ENCODE data around the gene MYOZ1. TPM values are rescaled to one million over a fixed set of nuclear protein-coding genes. Genes with fewer than 3 reads are reported as not detected.

MYOZ1 gene
- total RNA-seq, 1 experiment from 2014 or later = 2.4 TPM

DNA sequence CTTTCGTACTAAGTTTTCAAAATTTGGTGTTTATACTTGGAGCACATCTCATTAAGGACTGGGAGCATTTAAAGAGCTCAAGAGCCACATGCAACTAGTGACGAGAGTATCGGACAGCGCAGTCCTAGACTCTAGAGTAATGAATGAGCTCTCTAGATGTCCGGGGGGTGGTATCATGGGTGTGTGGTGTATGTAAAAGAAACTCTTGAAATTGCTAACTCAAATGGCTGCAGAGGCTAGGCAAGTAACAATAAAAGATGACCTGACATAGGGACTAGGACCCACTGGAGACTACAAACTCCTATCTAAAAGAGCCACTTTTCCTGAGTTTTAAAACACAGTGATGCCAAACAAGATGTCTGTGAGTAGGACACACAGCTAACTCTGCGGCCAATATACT, 14.0 kb downstream of the MYOZ1 start:
- Histone ChIP-seq H3K79me1 (ENCODE audit: insufficient read depth, low read depth, low read length, poor library complexity, severe bottlenecking) (peaks cover 2% of the 10 kb centered on the region), H2BK120ac (ENCODE audit: low read depth, low read length, poor library complexity, severe bottlenecking) (no peak overlapping the region), H3K4me1 (ENCODE audit: insufficient read depth, low read length) (no peaks in the 10 kb centered on the region), H2AFZ (ENCODE audit: low read length) (no peak overlapping the region), H3T11ph (ENCODE audit: low read length) (no peak overlapping the region), H2BK5ac (ENCODE audit: insufficient read length, low read length) (no peak overlapping the region), H2AK5ac (ENCODE audit: insufficient read length, low read length) (no peak overlapping the region), H3K4me2 (ENCODE audit: insufficient read depth, insufficient read length, low read length) (no peak overlapping the region), H4K91ac (ENCODE audit: insufficient read length, low read depth, low read length) (no peak overlapping the region), H4K5ac (ENCODE audit: insufficient read length, low read depth, low read length) (no peak overlapping the region), H4K20me1 (ENCODE audit: control insufficient read depth, insufficient read depth, insufficient read length) (no peaks in the 10 kb centered on the region), H3K27me3 (ENCODE audit: insufficient read depth, low read length) (no peaks in the 10 kb centered on the region), H2BK12ac (ENCODE audit: insufficient read length, low read depth, low read length) (no peak overlapping the region), H4K8ac (replicated peaks; ENCODE audit: insufficient read length, low read depth, low read length) (no peak overlapping the region), H3K4ac (ENCODE audit: low read depth, low read length) (no peak overlapping the region), H3K14ac (ENCODE audit: insufficient read depth, low read length) (no peak overlapping the region), H3K27ac (ENCODE audit: insufficient read length, low read depth, low read length) (no peak overlapping the region), H3K79me2 (ENCODE audit: insufficient read depth, low read length) (no peaks in the 10 kb centered on the region; the same call in 1 of the 2 replicates), H3K9ac (ENCODE audit: extremely low read depth, insufficient read length, low read length) (no peak overlapping the region), H3K23ac (ENCODE audit: insufficient read length, low read depth, low read length) (no peak overlapping the region), H2BK20ac (ENCODE audit: low read depth, low read length, poor library complexity, severe bottlenecking) (no peak overlapping the region), H3K23me2 (ENCODE audit: insufficient read length, low read depth, low read length, poor library complexity, severe bottlenecking) (no peaks in the 10 kb centered on the region), H2BK15ac (ENCODE audit: low read depth, low read length) (no peak overlapping the region), H3K56ac (ENCODE audit: insufficient read length, low read depth, low read length) (no peak overlapping the region), H3K18ac (ENCODE audit: insufficient read length, low read depth, low read length) (no peak overlapping the region), H3K9me3 (ENCODE audit: control insufficient read depth, low read depth, low read length) (no peaks in the 10 kb centered on the region)
- Mint-ChIP-seq H3K9me3 (no peaks in the 10 kb centered on the region; a peak in 1 of 5 replicates), H3K27ac (0 out of 7 replicates have a peak overlapping the region, but pooled peaks of 1 of the 3 experiments have one; percentile 21), H3K4me1 (peaks cover 14 to 17% of the 10 kb centered on the region in 2 experiments), H3K36me3 (ENCODE audit: insufficient read depth in 1 of 3, low read depth in 3 of 3) (no peaks in the 10 kb centered on the region; a peak in 1 of 7 replicates), H3K4me3 (peak overlapping the region; percentile 98), H3K27me3 (ENCODE audit: low read depth) (no peaks in the 10 kb centered on the region)
- WGBS (ENCODE audit: extremely low coverage, insufficient read length, low lambda C conversion rate) = no CpG with 5 or more reads among the region's 6 CpGs
- DNase-seq = no peak
- TF ChIP-seq, protein P1, sequence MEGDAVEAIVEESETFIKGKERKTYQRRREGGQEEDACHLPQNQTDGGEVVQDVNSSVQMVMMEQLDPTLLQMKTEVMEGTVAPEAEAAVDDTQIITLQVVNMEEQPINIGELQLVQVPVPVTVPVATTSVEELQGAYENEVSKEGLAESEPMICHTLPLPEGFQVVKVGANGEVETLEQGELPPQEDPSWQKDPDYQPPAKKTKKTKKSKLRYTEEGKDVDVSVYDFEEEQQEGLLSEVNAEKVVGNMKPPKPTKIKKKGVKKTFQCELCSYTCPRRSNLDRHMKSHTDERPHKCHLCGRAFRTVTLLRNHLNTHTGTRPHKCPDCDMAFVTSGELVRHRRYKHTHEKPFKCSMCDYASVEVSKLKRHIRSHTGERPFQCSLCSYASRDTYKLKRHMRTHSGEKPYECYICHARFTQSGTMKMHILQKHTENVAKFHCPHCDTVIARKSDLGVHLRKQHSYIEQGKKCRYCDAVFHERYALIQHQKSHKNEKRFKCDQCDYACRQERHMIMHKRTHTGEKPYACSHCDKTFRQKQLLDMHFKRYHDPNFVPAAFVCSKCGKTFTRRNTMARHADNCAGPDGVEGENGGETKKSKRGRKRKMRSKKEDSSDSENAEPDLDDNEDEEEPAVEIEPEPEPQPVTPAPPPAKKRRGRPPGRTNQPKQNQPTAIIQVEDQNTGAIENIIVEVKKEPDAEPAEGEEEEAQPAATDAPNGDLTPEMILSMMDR (conservative IDR thresholded peaks at IDR 0.05) = no peak
